GM23338 (cell line): ENCODE results near the gene SERPINI1.

Source experiments
- CREB1 ChIP-seq: fragments of 250-450 bp; sonication (Bioruptor Pico); IDR thresholded peaks from 2 replicates; pipeline ENCODE4 v1.5.0; 2020; ENCODE audit warnings: low read depth, mild to moderate bottlenecking, moderate library complexity
- CTCF ChIP-seq, 2 experiments: fragments of 200-600 bp in 1 of 2; sonication (generic) in 1 of 2; conservative IDR thresholded peaks; 2 replicates each; pipeline versions ENCODE4 v1.5.1 to v1.6.1; 2016 to 2017; ENCODE audit warnings: antibody characterized with exemption in 2 of 2, low read depth in 2 of 2, mild to moderate bottlenecking in 2 of 2, moderate library complexity in 1 of 2
- EZH2 ChIP-seq: fragments of 200-600 bp; sonication (generic); IDR thresholded peaks from one replicate; pipeline ENCODE4 v1.8.0; 2017; ENCODE audit warnings: antibody characterized with exemption, mild to moderate bottlenecking, low read depth; ENCODE audit not compliant: unreplicated experiment
- EZH2phosphoT487 ChIP-seq: fragments of 200-600 bp; sonication (generic); IDR thresholded peaks from one replicate; pipeline ENCODE4 v1.8.1; 2018; ENCODE audit warnings: antibody characterized with exemption; ENCODE audit not compliant: unreplicated experiment
- POLR2AphosphoS5 ChIP-seq: IDR thresholded peaks from 2 replicates; pipeline ENCODE4 v1.6.1; 2016; ENCODE audit warnings: antibody characterized with exemption, low read depth
- STAT1 ChIP-seq: IDR thresholded peaks from one replicate; pipeline ENCODE4 v1.6.1; 2016; ENCODE audit warnings: antibody characterized with exemption; ENCODE audit not compliant: unreplicated experiment
- ZNF331 ChIP-seq: fragments of 250-450 bp; sonication (Bioruptor Pico); IDR thresholded peaks from 2 replicates; pipeline ENCODE4 v1.5.0; 2020; ENCODE audit warnings: low read depth, mild to moderate bottlenecking, moderate library complexity

- TF ChIP-seq EZH2: no peak
- TF ChIP-seq CTCF (conservative IDR thresholded peaks at IDR 0.05; ENCODE audit: low read depth in 2 of 2): no peak
- TF ChIP-seq EZH2phosphoT487: no peak
- TF ChIP-seq STAT1: no peak
- no peak for TF ChIP-seq CREB1 (CRISPR knock-in tag)
- TF ChIP-seq POLR2AphosphoS5: no peak
- no peak for TF ChIP-seq ZNF331 (CRISPR knock-in tag)
These were observed 85.8 kb downstream of the SERPINI1 start for GRCh38 chr3:167821248-167821805.
